HepG2 (cell line): Measurements from ENCODE around the gene NINJ2. TPM values are rescaled to one million over a fixed set of nuclear protein-coding genes. Genes with fewer than 3 reads are reported as not detected.

Experiments used
- AKAP8 ChIP-seq: sonication (generic); formaldehyde crosslinking; IDR thresholded peaks from 2 replicates; pipeline ENCODE4 v1.5.1; 2020; ENCODE audit warnings: mild to moderate bottlenecking, missing genetic modification reagents
- CCDC6 ChIP-seq: sonication (generic); formaldehyde crosslinking; IDR thresholded peaks from 2 replicates; pipeline ENCODE4 v1.8.1; 2022; ENCODE audit warnings: mild to moderate bottlenecking, missing genetic modification reagents, moderate library complexity
- HINFP ChIP-seq: sonication (generic); formaldehyde crosslinking; IDR thresholded peaks from 2 replicates; pipeline ENCODE4 v1.4.0; 2020; ENCODE audit warnings: low read depth, mild to moderate bottlenecking, missing genetic modification reagents
- JUND ChIP-seq: sonication (generic); formaldehyde crosslinking; IDR thresholded peaks from 2 replicates; pipeline ENCODE4 v1.8.0; 2022; ENCODE audit warnings: mild to moderate bottlenecking, missing genetic modification reagents
- KLF16 ChIP-seq, 2 experiments: sonication (generic) in 1 of 2; formaldehyde crosslinking in 1 of 2; IDR thresholded peaks; 2 replicates each; pipeline versions ENCODE4 v1.6.1 to v1.8.0; 2016 to 2023; ENCODE audit warnings: missing genetic modification reagents in 2 of 2, missing compliant biosample characterization in 1 of 2
- MEIS2 ChIP-seq: sonication (generic); formaldehyde crosslinking; IDR thresholded peaks from 2 replicates; pipeline ENCODE4 v1.9.0; 2021; ENCODE audit warnings: mild to moderate bottlenecking, missing genetic modification reagents
- MYPOP ChIP-seq: sonication (generic); formaldehyde crosslinking; IDR thresholded peaks from 2 replicates; pipeline ENCODE4 v1.8.1; 2023; ENCODE audit warnings: mild to moderate bottlenecking, moderate library complexity, missing genetic modification reagents
- POLR2AphosphoS2 ChIP-seq: IDR thresholded peaks from 2 replicates; pipeline ENCODE4 v1.6.1; 2011; ENCODE audit warnings: low read depth, low read length, improper control_type of control experiment
- SATB2 ChIP-seq: sonication (generic); formaldehyde crosslinking; IDR thresholded peaks from 2 replicates; pipeline ENCODE4 v1.5.0; 2020; ENCODE audit warnings: missing genetic modification reagents
- TBL1XR1 ChIP-seq: fragments of 150-350 bp; IDR thresholded peaks from 2 replicates; pipeline ENCODE4 v1.6.1; 2014; ENCODE audit warnings: borderline replicate concordance, low read length; ENCODE audit not compliant: partially characterized antibody
- TEAD3 ChIP-seq: optimal IDR thresholded peaks from 2 replicates; pipeline ENCODE3; 2016; ENCODE audit warnings: borderline replicate concordance
- TRIM24 ChIP-seq: sonication (generic); formaldehyde crosslinking; IDR thresholded peaks from 2 replicates; pipeline ENCODE4 v1.8.0; 2022; ENCODE audit warnings: mild to moderate bottlenecking, missing genetic modification reagents
- ZFAT ChIP-seq: sonication (generic); formaldehyde crosslinking; conservative IDR thresholded peaks from 2 replicates; pipeline ENCODE4 v1.8.1; 2023; ENCODE audit warnings: missing genetic modification reagents, inconsistent platforms
- ZFP41 ChIP-seq: sonication (generic); formaldehyde crosslinking; IDR thresholded peaks from 2 replicates; pipeline ENCODE4 v1.4.0; 2020; ENCODE audit warnings: mild to moderate bottlenecking, missing genetic modification reagents, borderline replicate concordance
- ZHX2 ChIP-seq, 2 experiments: sonication (generic) in 1 of 2; formaldehyde crosslinking in 1 of 2; IDR thresholded peaks; 2 replicates each; pipeline versions ENCODE4 v1.6.1 to v1.9.0; 2014 to 2022; ENCODE audit warnings: antibody characterized with exemption in 1 of 2, borderline replicate concordance in 1 of 2, inconsistent platforms in 1 of 2, low read depth in 1 of 2, missing genetic modification reagents in 1 of 2
- ZNF362 ChIP-seq: sonication (generic); formaldehyde crosslinking; IDR thresholded peaks from 2 replicates; pipeline ENCODE4 v1.4.0; 2020; ENCODE audit warnings: missing genetic modification reagents, mild to moderate bottlenecking, borderline replicate concordance
- ZNF589 ChIP-seq: sonication (generic); formaldehyde crosslinking; conservative IDR thresholded peaks from 2 replicates; pipeline ENCODE4 v1.8.0; 2022; ENCODE audit warnings: mild to moderate bottlenecking, moderate library complexity, missing genetic modification reagents
- ZNF670 ChIP-seq: sonication (generic); formaldehyde crosslinking; IDR thresholded peaks from 2 replicates; pipeline ENCODE4 v1.8.0; 2022; ENCODE audit warnings: mild to moderate bottlenecking, missing genetic modification reagents, borderline replicate concordance
- ZNF775 ChIP-seq: sonication (generic); formaldehyde crosslinking; IDR thresholded peaks from 2 replicates; pipeline ENCODE4 v1.4.0; 2020; ENCODE audit warnings: missing genetic modification reagents, mild to moderate bottlenecking, moderate library complexity, borderline replicate concordance
- polyA plus RNA-seq, 8 experiments: library from polyadenylated mRNA; depleted of rRNA in 3 of 8; stranded (reverse) in 7 of 8; unstranded in 1 of 8; fragments of >200 nt; fragmentation: Illumina TruSeq in 4 of 8; extraction: Trizol in 4 of 8; gene quantifications; 2 replicates each; pipeline versions ENCODE4 v1.2.1 to v1.2.3, GENCODE V29; 2011 to 2016; ENCODE audit warnings: low read depth in 4 of 8, missing spikeins in 1 of 8, mixed read lengths in 1 of 8; ENCODE audit not compliant: insufficient read depth in 1 of 8
- total RNA-seq, 5 experiments: library from RNA; depleted of rRNA; stranded (reverse); fragments of >200 nt; fragmentation: Illumina TruSeq; extraction: Trizol; gene quantifications; 2 replicates each; pipeline ENCODE4 v1.2.3, GENCODE V29; 2016; ENCODE audit warnings: low read depth in 1 of 5

NINJ2 gene
- total and polyA plus RNA-seq, 2 of the 13 experiments (the other 11 are each of a cell fraction or from before 2014, with no cell fraction given): 0.62 to 3.8 TPM

- TF ChIP-seq HINFP (CRISPR knock-in tag) (peak; percentile 75; the same call in 1 of the 2 replicates), ZNF670 (0 out of 2 replicates have a peak, but pooled peaks have one; percentile 71), ZNF775 (CRISPR knock-in tag) (no peak), TBL1XR1 (peak; percentile 49), ZFAT (CRISPR knock-in tag) (no peak), SATB2 (CRISPR knock-in tag) (no peak), ZNF589 (CRISPR knock-in tag) (peak; percentile 45; the same call in 1 of the 2 replicates), MYPOP (CRISPR knock-in tag) (peak; percentile 90), ZHX2 (IDR thresholded peaks at IDR 0.05; ENCODE audit: low read depth) (0 out of 2 replicates have a peak, but pooled peaks have one; percentile 47), ZHX2 (CRISPR knock-in tag; IDR thresholded peaks at IDR 0.05; ENCODE audit: borderline replicate concordance) (no peak), KLF16 (CRISPR knock-in tag; IDR thresholded peaks at IDR 0.05) (peak in 1 of 2 experiments; percentile 83; a peak in 2 of 4 replicates), POLR2AphosphoS2 (no peak), MEIS2 (peak; percentile 59; the same call in 1 of the 2 replicates), JUND (CRISPR knock-in tag) (peak; percentile 50; the same call in 1 of the 2 replicates), ZFP41 (CRISPR knock-in tag) (peak; percentile 96), TRIM24 (CRISPR knock-in tag) (no peak), TEAD3 (CRISPR knock-in tag) (peak; percentile 72), AKAP8 (peak; percentile 72; the same call in 1 of the 2 replicates), CCDC6 (CRISPR knock-in tag) (peak; percentile 88; the same call in 1 of the 2 replicates), ZNF362 (peak; percentile 48; the same call in 1 of the 2 replicates)
Measured at GRCh38 chr12:575948-576614, 87.2 kb downstream of the NINJ2 start (continued).
